Sigmoid colon (tissue), 7 donors: ENCODE data around the gene RACK1. TPM values are rescaled to one million over a fixed set of nuclear protein-coding genes. Genes with fewer than 3 reads are reported as not detected.

ENCODE experiments used
- DNase-seq: peaks from one replicate; pipeline ENCODE4 v3.0.0-alpha.2; 2019
- H3K27ac ChIP-seq, 4 donors: fragments of 200-600 bp; sonication (generic); one replicate each; pipeline ENCODE4 v1.5.1; 2016 to 2019; ENCODE audit warnings: mild to moderate bottlenecking in 1 of 4
- H3K27me3 ChIP-seq, 3 donors: fragments of 200-600 bp; sonication (generic); one replicate each; pipeline ENCODE4 v1.5.1; 2019; ENCODE audit warnings: mild to moderate bottlenecking in 1 of 3
- H3K36me3 ChIP-seq, 4 donors: fragments of 200-600 bp; sonication (generic); one replicate each; pipeline ENCODE4 v1.5.1; 2016 to 2019
- H3K4me1 ChIP-seq, 4 donors: fragments of 200-600 bp; sonication (generic); one replicate each; pipeline ENCODE4 v1.5.1; 2017 to 2019
- H3K4me3 ChIP-seq, 4 donors: fragments of 200-600 bp; sonication (generic); one replicate each; pipeline ENCODE4 v1.5.1; 2017 to 2019; ENCODE audit warnings: mild to moderate bottlenecking in 2 of 4, moderate library complexity in 1 of 4
- H3K9me3 ChIP-seq, 4 donors: fragments of 200-600 bp in 3 of 4; sonication (generic) in 3 of 4; one replicate each; pipeline versions ENCODE4 v1.5.1 to v1.6.1; 2013 to 2019
- CTCF ChIP-seq, 4 experiments: fragments of 450-650 bp in 3 of 4; fragments of 200-600 bp in 1 of 4; IDR thresholded peaks; one replicate each; pipeline ENCODE4 v1.5.1; 2016 to 2019; ENCODE audit warnings: antibody characterized with exemption in 4 of 4, mild to moderate bottlenecking in 3 of 4, moderate library complexity in 2 of 4
- EP300 ChIP-seq, 4 donors: sonication (generic); formaldehyde crosslinking; IDR thresholded peaks; one replicate each; pipeline ENCODE4 v1.6.1; 2017; ENCODE audit warnings: antibody characterized with exemption in 4 of 4
- POLR2A ChIP-seq, 2 donors: fragments of 450-650 bp; IDR thresholded peaks; one replicate each; pipeline ENCODE4 v1.6.1; 2016; ENCODE audit warnings: antibody characterized with exemption in 2 of 2, mild to moderate bottlenecking in 2 of 2, moderate library complexity in 2 of 2
- POLR2AphosphoS5 ChIP-seq, 4 donors: sonication (generic); formaldehyde crosslinking; IDR thresholded peaks; one replicate each; pipeline ENCODE4 v1.6.1; 2017; ENCODE audit warnings: antibody characterized with exemption in 4 of 4
- WGBS, 2 donors: extraction: QIAGEN DNeasy Blood & Tissue Kit; methylation state at CpG; one replicate each; pipeline ENCODE4 v1.1.7; 2013; 5-methylcytosine and 5-hydroxymethylcytosine counted together
- intact Hi-C: fragments of 100-400 bp; cut with DNase I; formaldehyde crosslinking; loops from one replicate; pipeline ENCODE4 v1.15.1; 2023
- polyA plus RNA-seq, 3 donors: library from polyadenylated mRNA; stranded (reverse); fragments of 200-250 nt; gene quantifications; one replicate each; pipeline ENCODE4 v1.2.3, GENCODE V29; 2013
- total RNA-seq, 4 donors: library from RNA; depleted of rRNA; stranded (reverse); fragments of >200 nt; gene quantifications; one replicate each; pipeline ENCODE4 v1.1.0, GENCODE V29; 2016
- donor health status: healthy with polysubstance abuse.
- donor health status: Bipolar disorder and iron deficiency.
- donor health status: healthy.

Gene RACK1
- total and polyA plus RNA-seq, 7 donors = 1,821 to 2,943 (median 2,174) TPM

GRCh38 chr5:181203093-181203711 is 40.5 kb downstream of the RACK1 start:
- TF ChIP-seq CTCF (IDR thresholded peaks at IDR 0.05) (no peak), POLR2AphosphoS5 (IDR thresholded peaks at IDR 0.05) (no peak), POLR2A (IDR thresholded peaks at IDR 0.05) (no peak), EP300 (IDR thresholded peaks at IDR 0.05) (no peak)
- H3K27ac ChIP-seq = peak overlapping the region in 3 of 4 donors; percentile 11 to 85 (median 83)
- peaks cover 0 to 12% (median 11%) of the 10 kb centered on the region in 3 donors for H3K27me3 ChIP-seq
- intact Hi-C loops = no loop called here
- H3K4me1 ChIP-seq = peaks cover 0 to 38% (median 36%) of the 10 kb centered on the region in 4 donors
- H3K36me3 ChIP-seq = no peaks in the 10 kb centered on the region
- no peaks in the 10 kb centered on the region for H3K9me3 ChIP-seq
- DNase-seq = no peak
- no peak overlapping the region for H3K4me3 ChIP-seq
- WGBS, 2 donors = 68 to 70% methylated on average over 11 of the region's 11 CpGs

GRCh38 chr5:181200816-181201215 is 42.9 kb downstream of the RACK1 start:
- Histone ChIP-seq H3K27ac (no peak overlapping the region), H3K4me1 (peaks cover 0 to 24% (median 23%) of the 10 kb centered on the region in 4 donors), H3K4me3 (no peak overlapping the region), H3K27me3 (peaks cover 0 to 12% (median 11%) of the 10 kb centered on the region in 3 donors), H3K9me3 (no peaks in the 10 kb centered on the region), H3K36me3 (no peaks in the 10 kb centered on the region)
- intact Hi-C loops = no loop called here
- TF ChIP-seq CTCF (IDR thresholded peaks at IDR 0.05) = no peak
- TF ChIP-seq POLR2A (IDR thresholded peaks at IDR 0.05) = no peak
- TF ChIP-seq POLR2AphosphoS5 (IDR thresholded peaks at IDR 0.05) = no peak
- TF ChIP-seq EP300 (IDR thresholded peaks at IDR 0.05) = no peak
- WGBS, 2 donors = 73 to 77% methylated on average over 4 of the region's 4 CpGs
- DNase-seq = no peak

- 76 to 78% methylated on average over 12 of the region's 12 CpGs for WGBS, 2 donors
These were observed 43.6 kb downstream of the RACK1 start for GRCh38 chr5:181199881-181200638.

GRCh38 chr5:181198905-181199519 is 44.7 kb downstream of the RACK1 start:
- Histone ChIP-seq H3K9me3 (no peaks in the 10 kb centered on the region), H3K4me1 (peaks cover 0 to 6% (median 5%) of the 10 kb centered on the region in 4 donors), H3K4me3 (no peak overlapping the region), H3K27ac (no peak overlapping the region), H3K27me3 (peaks cover 0 to 8% (median 7%) of the 10 kb centered on the region in 3 donors), H3K36me3 (no peaks in the 10 kb centered on the region)
- TF ChIP-seq CTCF (IDR thresholded peaks at IDR 0.05) (no peak), EP300 (IDR thresholded peaks at IDR 0.05) (no peak), POLR2A (IDR thresholded peaks at IDR 0.05) (no peak), POLR2AphosphoS5 (IDR thresholded peaks at IDR 0.05) (no peak)
- no peak for DNase-seq
- intact Hi-C loops = no loop called here
- 56 to 69% methylated on average over 9 of the region's 9 CpGs for WGBS, 2 donors

More at GRCh38 chr5:181199881-181200638, 43.6 kb downstream of the RACK1 start:
- DNase-seq = no peak
- TF ChIP-seq POLR2AphosphoS5 (IDR thresholded peaks at IDR 0.05) (no peak), EP300 (IDR thresholded peaks at IDR 0.05) (no peak)
- no peak overlapping the region for H3K27ac ChIP-seq
- H3K4me3 ChIP-seq = no peak overlapping the region
- no peaks in the 10 kb centered on the region for H3K36me3 ChIP-seq
- no peaks in the 10 kb centered on the region for H3K9me3 ChIP-seq
- intact Hi-C loops = no loop called here
- H3K4me1 ChIP-seq = peaks cover 0 to 17% (median 16%) of the 10 kb centered on the region in 4 donors
- peaks cover 0 to 12% (median 11%) of the 10 kb centered on the region in 3 donors for H3K27me3 ChIP-seq
